Tibial nerve (tissue), 4 donors: ENCODE measurements around the gene FZD2. TPM values are rescaled to one million over a fixed set of nuclear protein-coding genes. Genes with fewer than 3 reads are reported as not detected.

Experiments used
- DNase-seq, 2 donors: peaks; one replicate each; pipeline ENCODE4 v3.0.0-alpha.2; 2019; ENCODE audit warnings: low spot score in 2 of 2
- H3K27ac ChIP-seq, 4 donors: fragments of 200-600 bp; sonication (generic) in 3 of 4; one replicate each; pipeline ENCODE4 v1.5.1; 2017 to 2019; ENCODE audit warnings: mild to moderate bottlenecking in 1 of 4
- H3K27me3 ChIP-seq, 2 donors: fragments of 200-600 bp; sonication (generic) in 1 of 2; one replicate each; pipeline versions ENCODE4 v1.5.1 to v1.6.0; 2017 to 2019
- H3K36me3 ChIP-seq, 3 donors: fragments of 200-600 bp; sonication (generic); one replicate each; pipeline ENCODE4 v1.5.1; 2018 to 2019
- H3K4me1 ChIP-seq, 4 donors: fragments of 200-600 bp; sonication (generic) in 3 of 4; one replicate each; pipeline ENCODE4 v1.5.1; 2017 to 2019
- H3K4me3 ChIP-seq, 4 donors: fragments of 200-600 bp; sonication (generic) in 3 of 4; one replicate each; pipeline ENCODE4 v1.5.1; 2017 to 2019; ENCODE audit warnings: mild to moderate bottlenecking in 1 of 4, moderate library complexity in 1 of 4
- H3K9me3 ChIP-seq, 4 donors: fragments of 200-600 bp; sonication (generic) in 3 of 4; one replicate each; pipeline ENCODE4 v1.5.1; 2017 to 2019
- CTCF ChIP-seq, 5 experiments: fragments of 200-600 bp in 3 of 5; fragments of 450-650 bp in 2 of 5; sonication (generic) in 3 of 5; IDR thresholded peaks; one replicate each; pipeline ENCODE4 v1.5.1; 2016 to 2019; ENCODE audit warnings: antibody characterized with exemption in 5 of 5, mild to moderate bottlenecking in 3 of 5, moderate library complexity in 2 of 5
- EP300 ChIP-seq, 2 donors: sonication (generic); formaldehyde crosslinking; IDR thresholded peaks; one replicate each; pipeline ENCODE4 v1.6.1; 2017; ENCODE audit warnings: antibody characterized with exemption in 2 of 2, mild to moderate bottlenecking in 1 of 2
- POLR2A ChIP-seq, 2 donors: fragments of 450-650 bp; IDR thresholded peaks; one replicate each; pipeline ENCODE4 v1.6.1; 2017; ENCODE audit warnings: antibody characterized with exemption in 2 of 2, mild to moderate bottlenecking in 2 of 2, moderate library complexity in 2 of 2
- WGBS, 2 donors: methylation state at CpG; one replicate each; pipeline ENCODE4 v1.1.5; 2018; 5-methylcytosine and 5-hydroxymethylcytosine counted together
- total RNA-seq, 4 donors: library from RNA; depleted of rRNA; stranded (reverse); fragments of >200 nt; gene quantifications; one replicate each; pipeline ENCODE4 v1.1.0, GENCODE V29; 2016

Gene FZD2
- total RNA-seq, 4 donors from 2014 or later: 6.3 to 27.8 (median 16.2) TPM

- Histone ChIP-seq H3K27ac (no peak overlapping the region), H3K4me1 (peaks cover 0 to 21% (median 0%) of the 10 kb centered on the region in 4 donors), H3K4me3 (no peak overlapping the region), H3K36me3 (no peaks in the 10 kb centered on the region), H3K27me3 (no peaks in the 10 kb centered on the region), H3K9me3 (no peaks in the 10 kb centered on the region)
- no peak for DNase-seq
- 49 to 55% methylated on average over 4 of the region's 4 CpGs for whole genome bisulfite sequencing, 2 donors
- TF ChIP-seq EP300 (IDR thresholded peaks at IDR 0.05) (no peak), POLR2A (IDR thresholded peaks at IDR 0.05) (no peak), CTCF (IDR thresholded peaks at IDR 0.05) (no peak)
Observed at GRCh38 chr17:44610331-44610730, 53.0 kb downstream of the FZD2 start.

Other genes starting within 250 kb of the FZD2 start
- gene RUNDC3A, start 248.9 kb upstream of the FZD2 start, total RNA-seq: not detected
- gene SLC25A39, start 232.7 kb upstream of the FZD2 start, total RNA-seq: 10 to 100 TPM; 51.3 to 99.0 (median 70.9) TPM
- 100 to 1,000 TPM; 159 to 223 (median 188) TPM for gene GRN, start 212.2 kb upstream of the FZD2 start, total RNA-seq
- 1 to 10 TPM; 1.0 to 8.1 (median 5.2) TPM for gene FAM171A2, start 193.6 kb upstream of the FZD2 start, total RNA-seq
- 1 to 10 TPM; 1.5 to 3.0 (median 2.8) TPM for gene ITGA2B, start 167.8 kb upstream of the FZD2 start, total RNA-seq
- gene GPATCH8, start 54.1 kb upstream of the FZD2 start, total RNA-seq: 10 to 100 TPM; 55.1 to 71.2 (median 59.8) TPM
- gene MEIOC, start 99.0 kb downstream of the FZD2 start, total RNA-seq: not detected
- 10 to 100 TPM; 11.1 to 20.1 (median 16.5) TPM for gene CCDC43, start 132.3 kb downstream of the FZD2 start, total RNA-seq
- 10 to 100 TPM in 1 of 4 donors, 1 to 10 TPM in 3; 6.0 to 19.0 (median 6.2) TPM for gene DBF4B, start 151.2 kb downstream of the FZD2 start, total RNA-seq
- gene ADAM11, start 201.5 kb downstream of the FZD2 start, total RNA-seq: 1 to 10 TPM in 2 of 4 donors, under 1 TPM in 2; 0.42 to 3.9 (median 1.6) TPM